HG03139 (cell line): ENCODE results near the gene CDK17.
"Not testable (repeated sequence)": the region's sequence is repeated elsewhere in the genome, so short reads cannot be mapped to it uniquely, and the experiment has no call there.

Experiments used
- ATAC-seq: cut with Tn5 transposase; IDR thresholded peaks from one replicate; pipeline ENCODE4 v1.9.1; 2021; ENCODE audit not compliant: unreplicated experiment

Gene CDK17

DNA sequence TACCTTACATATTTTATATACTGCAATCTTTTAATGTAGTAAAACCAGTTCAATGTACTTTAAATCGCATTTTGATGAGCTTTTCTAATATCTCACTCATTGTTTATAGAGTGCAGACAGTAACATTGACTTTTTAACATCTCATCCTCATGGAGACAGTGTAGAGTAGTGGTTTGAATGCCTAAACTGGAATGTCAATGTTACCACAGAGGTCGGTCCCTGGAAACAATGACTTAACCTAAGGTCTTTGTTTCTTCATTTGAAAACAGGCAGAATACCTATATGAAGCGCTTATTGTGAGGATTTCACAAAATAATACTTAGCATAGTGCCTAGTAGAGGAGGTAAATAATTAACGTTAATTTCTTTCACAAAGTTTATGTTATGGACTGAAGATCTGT, 5.0 kb downstream of the CDK17 start:
- no peak for ATAC-seq

DNA sequence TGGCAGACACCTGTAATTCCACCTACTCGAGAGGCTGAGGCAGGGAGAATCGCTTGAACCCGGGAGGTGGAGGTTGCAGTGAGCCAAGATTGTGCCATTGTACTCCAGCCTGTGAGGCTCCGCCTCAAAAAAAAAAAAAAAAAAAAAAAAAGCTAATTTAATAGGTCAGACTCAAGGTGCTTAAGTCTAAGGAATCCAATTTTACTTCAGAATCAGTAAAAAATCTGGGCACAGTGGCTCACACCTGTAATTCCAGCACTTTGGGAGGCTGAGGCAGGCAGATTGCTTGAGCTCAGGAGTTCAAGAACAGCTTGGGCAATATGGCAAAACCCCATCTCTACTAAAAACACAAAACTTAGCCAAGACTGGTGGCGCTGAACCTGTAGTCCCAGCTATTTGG, 7.0 kb downstream of the CDK17 start:
- not testable (repeated sequence) for ATAC-seq

DNA sequence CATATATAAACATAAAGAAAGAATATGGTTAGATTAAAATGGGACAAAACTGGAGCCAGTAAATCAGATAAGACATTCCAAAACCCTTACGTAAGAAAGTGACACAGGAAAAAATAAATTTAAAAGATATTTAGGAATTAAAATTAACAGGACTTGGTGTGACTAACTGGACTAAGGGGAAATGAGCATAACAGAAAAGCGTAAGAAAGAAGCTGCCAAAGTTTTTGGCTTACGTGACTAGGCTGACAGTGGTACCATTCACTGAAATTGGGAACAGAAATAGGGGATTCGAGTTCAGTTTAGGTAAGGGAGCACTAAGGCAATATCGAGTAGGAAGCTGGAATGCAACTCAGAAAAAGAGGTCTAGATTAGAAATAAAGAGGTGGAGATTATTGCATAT, 7.8 kb downstream of the CDK17 start:
- ATAC-seq, result no peak

DNA sequence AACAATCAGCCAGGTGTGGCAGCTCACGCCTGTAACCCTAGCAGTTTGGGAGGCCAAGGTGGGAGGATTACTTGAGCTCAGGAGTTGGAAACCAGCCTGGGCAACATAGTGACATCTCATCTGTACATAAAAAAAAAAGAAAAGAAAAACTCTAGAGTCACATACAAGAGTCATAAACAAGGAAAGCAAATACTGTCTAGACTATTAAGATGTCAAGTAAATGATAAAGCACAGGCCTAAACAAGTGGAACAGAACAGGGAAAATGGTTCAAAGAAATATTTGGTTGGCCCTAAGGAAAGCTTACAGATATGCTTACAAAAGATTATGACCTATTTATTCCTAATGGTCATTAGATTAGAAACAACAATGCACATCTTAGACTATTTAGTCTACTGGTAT, 12.3 kb downstream of the CDK17 start:
- ATAC-seq, result no peak

DNA sequence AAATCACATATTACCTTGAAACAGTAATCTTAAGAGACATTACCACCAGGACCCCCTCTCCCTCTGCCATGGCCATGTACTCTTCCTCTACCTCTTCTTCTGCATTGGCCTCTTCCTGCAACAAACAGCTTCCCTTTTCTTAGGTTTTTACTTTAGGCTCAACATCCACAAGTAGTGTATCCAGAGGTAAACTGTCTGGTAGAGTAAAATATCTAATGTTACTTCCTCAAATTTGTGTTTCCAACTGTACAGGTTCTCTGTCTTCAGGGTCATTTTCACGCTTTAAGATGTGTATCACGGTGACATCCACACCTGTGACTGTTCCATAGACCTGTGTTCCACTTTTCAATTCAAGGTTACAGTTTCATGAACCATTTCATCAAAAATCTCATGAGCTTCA, 13.4 kb downstream of the CDK17 start:
- ATAC-seq, result no peak

DNA sequence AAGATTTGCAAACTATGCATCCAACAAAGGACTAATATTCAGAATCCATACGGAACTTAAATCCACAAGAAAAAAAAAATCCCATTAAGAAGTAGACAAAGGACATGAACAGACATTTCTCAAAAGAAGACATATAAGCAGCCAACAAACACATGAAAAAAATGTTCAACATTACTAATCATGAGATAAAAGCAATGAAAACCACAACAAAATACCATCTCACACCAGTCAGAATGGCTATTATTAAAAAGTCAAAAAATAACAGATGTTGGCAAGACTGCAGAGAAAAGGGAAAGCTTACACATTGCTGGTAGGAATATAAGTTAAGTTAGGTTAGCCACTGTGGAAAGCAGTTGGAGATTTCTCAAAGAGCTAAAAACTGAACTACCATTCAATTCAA, 16.2 kb downstream of the CDK17 start:
- ATAC-seq, result no peak

DNA sequence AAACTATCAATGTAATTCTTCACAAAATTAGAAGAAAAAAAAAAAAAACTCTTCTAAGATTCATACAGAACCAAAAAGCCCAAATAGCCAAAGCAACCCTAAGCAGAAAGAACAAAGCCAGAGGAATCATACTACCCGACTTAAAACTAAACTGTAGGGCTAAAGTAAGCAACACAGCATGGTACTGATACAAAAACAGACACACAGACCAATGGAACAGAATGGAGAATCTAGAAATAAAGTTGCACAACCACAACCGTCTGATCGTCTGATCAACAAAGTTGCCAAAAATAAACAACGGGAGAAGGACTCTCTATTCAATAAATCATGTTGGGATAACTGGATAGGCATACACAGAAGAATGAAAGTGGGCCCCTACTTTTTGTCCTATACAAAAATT, 16.9 kb downstream of the CDK17 start:
- no peak for ATAC-seq

DNA sequence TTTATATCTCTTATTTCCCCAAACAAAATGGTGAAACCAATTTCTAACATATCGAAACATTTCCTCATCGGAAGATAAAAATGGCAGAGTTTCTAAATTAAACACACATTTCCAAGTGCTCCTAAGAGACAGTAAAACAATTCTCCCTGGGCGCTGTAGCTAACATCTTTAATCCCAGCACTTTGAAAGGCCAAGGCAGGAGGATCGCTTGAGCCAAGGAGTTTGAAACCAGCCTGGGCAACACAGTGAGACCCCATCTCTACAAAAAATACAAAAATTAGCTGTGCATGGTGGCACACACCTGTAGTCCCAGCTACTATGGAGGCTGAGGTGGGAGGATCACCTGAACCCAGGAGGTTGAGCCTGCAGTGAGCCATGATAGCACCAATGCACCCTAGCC, 20.5 kb downstream of the CDK17 start:
- ATAC-seq, result not testable (repeated sequence)

DNA sequence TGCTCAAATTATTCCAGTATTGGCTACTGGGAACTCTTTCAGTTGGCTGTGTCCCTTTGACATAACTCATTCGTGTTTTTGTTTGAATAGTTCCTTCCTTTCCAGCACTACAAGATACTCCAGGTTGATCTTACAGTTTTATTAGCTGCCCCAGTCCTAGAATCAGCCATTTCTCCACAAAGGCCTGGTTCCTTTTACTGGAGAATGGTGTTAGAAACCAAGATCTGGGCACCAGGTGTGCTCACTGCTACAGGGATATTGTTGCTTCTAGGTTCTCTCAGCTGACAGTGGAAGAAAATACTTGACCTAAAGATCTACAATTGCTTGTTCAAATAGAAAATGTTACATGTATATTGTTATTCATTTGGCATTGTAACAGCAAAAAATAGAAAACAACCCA, 21.9 kb downstream of the CDK17 start:
- no peak for ATAC-seq

DNA sequence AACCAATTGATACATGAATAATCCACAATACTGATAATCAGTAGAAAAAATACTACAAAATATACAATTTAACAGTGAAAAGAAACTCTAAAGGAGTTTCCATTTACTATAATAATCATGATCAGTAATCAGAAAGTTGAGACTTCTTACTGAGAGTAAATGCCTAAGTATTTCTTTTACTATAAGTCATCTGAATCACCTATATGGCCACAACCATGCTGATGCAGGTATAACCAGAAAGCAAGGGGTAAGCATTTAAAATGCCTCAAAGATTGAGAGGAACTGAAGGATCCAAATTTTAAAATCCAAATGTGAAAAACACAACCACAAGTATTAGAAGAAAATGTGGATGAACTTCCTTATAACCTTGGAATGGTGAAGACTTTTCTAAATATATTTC, 23.4 kb downstream of the CDK17 start:
- no peak for ATAC-seq

DNA sequence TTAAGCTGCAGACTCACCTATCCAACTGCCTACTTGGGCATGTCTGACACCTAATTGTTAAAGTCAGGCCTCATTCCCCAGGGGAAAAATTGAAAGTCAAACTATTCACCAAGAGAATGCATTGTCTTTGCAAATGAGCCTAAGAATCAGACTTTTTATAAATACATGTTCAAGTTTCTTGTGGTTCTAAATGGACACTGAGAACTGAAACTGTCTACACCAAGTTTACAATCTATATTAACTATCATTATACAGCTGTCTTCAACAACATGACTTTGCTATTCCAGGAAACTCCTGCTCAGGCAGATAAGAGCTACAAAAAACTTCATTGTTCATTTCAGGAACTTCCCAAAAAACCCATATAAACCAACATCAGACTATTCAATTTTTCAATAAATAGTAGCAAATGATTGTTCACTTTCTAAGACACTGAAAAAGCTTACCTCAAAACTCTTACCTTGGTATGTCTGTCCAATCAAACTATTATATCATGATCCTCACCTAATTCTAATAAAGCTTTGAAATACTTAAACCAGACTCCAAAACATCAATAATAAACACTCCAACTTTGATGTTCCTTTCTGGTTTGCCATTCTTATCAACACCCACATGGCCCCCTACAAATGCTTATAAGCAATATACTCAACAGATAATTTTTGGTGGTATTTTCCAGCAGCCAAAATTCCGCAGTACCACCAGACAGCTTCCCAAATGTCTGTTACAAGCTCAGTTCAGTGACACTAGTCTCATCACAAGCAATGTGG, 24.2 kb downstream of the CDK17 start:
- peak; percentile 60 for ATAC-seq

DNA sequence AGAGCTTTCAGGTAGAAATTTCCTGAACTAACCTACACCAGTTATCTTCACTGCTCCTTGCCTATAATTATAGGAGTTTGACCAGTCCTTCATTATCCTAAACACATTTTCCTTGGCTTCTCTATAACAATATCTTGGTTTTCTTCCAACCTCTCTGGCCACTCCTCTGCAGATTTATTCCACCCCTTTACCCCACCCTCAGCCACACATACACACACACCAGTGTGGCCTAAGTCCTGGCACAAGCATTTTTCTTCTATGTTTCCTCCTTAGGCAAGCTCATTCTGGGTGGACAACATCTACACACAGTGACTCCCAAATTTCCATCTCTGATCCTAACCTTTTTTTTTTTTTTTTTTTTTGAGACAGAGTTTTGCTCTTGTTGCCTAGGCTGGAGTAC, 25.1 kb downstream of the CDK17 start:
- ATAC-seq, result no peak

DNA sequence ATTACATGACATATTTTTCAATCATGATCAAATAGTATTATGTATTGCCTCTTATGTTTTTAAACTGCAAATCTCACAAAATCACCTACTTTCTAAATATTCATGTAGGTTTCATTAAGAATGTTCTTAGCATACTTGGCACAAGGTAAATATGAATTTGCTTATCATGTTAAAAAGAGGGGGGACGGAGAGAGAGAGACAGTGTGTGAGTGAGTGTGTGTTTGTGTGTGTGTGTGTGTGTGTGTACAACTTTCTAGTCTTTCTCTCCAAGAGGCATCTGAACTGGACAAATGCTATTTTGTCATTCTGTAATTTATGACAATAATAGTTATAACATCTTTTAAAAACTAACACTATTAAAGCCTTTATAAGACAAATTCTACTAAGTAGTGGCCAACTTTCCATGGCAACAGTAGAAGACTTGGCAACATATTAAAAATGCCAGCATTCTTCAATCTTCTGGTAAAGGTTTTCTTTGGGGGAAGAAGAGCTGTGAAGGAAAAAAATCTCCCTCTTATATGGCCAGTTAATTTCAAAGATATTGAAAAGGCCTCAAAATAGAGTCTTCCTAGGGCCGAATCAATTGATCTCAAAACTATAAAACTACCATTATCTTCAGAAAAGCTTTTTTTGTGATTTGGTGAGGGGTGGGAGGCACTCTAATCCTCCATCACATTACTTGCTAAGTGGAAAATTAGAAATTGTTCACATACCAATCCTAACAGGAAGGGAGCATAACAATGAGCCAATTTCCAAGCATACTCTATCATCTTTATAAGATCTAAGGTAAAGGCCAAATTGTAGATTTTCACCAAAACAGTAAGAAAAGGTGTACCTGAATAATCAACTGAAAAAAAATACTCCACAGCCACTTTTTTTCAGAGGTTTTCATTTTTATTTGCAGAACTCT, 28.2 kb downstream of the CDK17 start:
- no peak for ATAC-seq

DNA sequence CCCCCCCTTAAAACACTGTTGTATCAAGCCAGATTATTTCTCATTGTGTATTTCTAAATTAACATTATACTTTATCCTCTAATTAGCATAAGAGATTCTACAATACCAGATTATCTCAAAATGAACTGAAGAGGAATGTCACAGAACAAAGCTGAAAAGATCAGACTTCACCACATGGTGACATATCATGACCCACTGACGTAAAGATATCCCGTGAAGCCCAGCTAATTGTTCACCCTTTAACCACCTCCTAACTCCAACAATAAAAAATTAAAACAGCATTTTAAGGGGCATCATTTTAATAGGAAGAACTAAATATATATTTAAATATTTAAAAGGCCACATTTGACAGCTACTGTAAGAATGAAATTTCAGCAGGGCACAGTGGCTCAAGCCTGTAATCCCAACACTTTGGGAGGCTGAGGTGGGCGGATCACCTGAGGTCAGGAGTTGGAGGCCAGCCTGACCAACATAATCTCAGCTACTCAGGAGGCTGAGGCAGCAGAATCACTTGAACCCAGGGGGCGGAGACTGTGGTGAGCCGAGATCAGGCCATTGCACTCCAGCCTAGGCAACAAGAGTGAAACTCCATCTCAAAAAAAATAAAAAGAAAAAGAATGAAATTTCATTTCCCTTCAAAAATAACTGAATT, 29.0 kb downstream of the CDK17 start:
- no peak for ATAC-seq

DNA sequence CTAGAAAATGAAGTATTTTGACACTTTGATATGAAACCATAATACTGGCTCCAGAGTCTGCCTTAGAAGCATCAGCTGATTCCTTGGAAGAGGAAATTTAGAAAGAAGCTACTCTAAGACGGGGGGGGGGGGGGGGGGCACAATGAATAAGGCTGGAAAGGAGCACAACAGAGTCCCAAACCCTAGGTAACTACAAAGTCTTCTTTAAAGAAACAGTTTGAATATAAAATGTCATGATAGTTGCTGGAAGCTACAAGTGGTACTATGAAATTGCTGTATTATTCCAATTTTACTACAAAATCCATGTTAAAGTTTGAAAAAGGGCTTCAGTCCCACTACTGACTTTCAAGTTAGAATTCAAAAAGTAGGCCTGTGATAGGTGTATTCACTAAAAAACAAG, 31.6 kb downstream of the CDK17 start:
- no peak for ATAC-seq

DNA sequence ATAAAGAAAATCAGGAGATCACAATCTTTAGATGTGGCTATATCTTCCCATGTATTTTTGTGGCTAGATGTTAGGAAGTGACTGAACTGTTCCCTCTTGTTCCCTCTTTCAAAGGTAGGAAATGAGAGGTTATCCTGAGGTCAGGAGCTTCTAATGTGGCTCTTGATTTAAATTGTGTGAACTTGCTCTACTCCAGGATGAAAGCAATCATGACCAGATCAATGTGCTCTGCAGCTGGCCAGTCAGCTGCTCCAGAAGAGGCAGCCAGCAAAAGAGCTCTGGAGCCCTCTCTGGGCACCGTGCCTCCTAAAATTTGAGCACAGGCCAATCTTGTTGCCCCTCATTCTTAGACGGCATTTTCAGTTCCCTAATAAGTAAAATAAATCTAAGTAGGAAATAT, 32.0 kb downstream of the CDK17 start:
- no peak for ATAC-seq

DNA sequence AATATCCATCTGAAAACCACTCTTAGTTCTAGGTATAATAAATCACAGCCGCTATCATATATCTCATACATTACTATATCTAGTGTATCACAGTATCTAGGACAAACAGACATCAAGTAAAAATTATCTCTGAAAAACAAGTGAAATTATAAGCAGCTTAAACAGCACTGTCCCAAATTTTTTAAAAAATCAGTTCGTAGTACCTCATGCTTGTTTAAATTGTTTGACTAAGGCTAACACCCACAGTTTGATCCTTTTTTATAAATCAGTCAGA, 33.9 kb downstream of the CDK17 start:
- no peak for ATAC-seq

DNA sequence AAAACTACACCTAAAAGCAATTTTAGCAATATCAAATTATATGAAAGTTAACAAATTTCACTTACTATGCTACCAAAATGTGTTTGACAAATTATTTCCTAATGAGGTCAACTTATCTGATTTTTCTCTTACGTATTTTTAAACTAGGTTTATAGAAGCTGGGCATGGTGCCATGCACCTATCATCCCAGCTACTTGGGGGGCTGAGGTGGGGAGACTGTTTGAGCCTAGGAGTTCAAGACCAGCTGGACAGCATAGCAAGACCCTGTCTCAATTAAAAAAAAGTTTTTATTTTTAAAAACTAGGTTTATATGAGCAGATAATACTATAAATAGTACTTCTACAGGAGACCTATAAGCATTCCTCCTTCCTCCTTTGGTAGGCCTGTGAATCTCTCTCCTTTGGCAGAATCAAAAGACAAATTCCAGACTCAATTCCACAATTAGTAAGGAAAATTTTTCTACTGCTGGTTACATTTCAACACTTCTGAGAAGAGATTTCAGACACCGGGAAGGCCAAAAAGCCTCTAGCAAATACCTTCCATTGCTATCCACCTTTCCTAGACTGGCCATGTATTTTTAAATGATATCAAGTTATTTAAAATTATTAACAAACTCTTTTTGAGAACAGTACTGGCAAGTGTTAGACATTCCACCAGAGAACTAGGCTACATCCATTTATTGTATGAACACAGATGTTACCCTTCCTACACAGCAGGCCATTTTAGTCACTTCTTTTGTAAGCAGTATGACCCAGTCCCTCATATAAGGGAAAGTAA, 34.4 kb downstream of the CDK17 start:
- no peak for ATAC-seq

DNA sequence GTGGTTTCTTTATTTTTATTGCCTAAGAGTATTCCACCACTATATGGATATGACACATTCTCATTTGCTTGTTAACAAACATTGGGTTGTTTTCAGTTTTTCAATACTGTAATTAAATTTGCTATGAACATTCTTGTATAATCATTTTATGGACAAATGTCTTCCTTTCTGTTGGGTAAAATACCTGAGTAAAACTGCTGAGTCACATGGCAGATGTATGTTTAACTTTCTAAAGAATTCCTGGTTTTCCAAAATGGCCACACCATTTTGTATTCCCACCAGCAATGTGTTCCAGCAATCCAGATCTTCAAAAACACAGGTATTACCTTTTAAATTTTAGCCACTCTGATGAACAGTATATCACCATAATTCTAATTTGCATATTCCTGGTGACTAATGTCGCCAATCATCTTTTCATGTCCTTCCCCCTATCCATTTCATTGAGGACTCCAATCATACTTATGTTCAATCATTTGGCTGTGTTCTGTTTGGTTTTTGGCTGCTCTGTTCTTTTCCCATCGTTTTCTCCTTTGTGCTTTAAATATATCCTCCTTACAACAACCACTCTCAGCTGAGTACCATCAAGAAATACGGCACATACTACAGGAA, 36.0 kb downstream of the CDK17 start:
- no peak for ATAC-seq

DNA sequence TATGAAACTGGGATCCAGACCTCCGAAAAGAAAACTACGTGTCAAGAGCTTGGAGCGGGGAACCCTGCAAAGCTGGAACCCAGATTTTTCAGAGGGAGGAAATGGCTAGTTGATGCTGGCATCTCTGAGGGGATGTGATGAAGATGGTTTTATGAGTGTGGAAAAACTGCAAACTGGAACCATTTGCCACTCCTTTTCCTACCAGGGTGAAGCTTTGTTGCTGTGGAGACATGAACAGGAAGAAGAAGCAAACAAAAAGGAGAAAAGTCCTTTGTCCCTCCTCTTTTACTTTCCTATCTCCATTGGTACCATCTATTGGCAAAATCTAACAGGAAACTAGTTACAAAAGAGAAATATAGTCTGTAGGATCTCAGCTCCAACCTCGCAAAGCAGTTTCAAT, 39.2 kb downstream of the CDK17 start:
- ATAC-seq, result no peak

DNA sequence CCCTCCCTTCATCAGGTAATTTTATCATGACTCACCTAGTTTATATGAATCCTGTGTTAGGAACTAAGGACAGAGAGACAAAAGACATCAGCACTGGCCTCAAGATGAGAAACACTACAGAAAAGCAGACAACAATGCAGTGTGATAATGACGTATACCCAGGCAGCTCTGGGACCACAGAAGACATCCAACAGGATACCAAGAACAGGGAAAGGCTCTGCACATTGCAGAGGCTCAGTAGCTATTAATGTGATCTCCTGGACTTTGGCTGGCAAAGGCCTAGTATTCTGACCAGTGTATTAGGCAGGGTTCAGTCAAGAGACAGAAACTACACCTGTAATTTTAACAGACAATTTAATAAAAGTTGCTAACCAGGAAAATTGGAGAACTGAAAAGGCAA, 39.7 kb downstream of the CDK17 start:
- no peak for ATAC-seq
